OCI-LY3 (cell line): Measurements from ENCODE around the gene SNRNP40.
A peak's percentile ranks its signal among the peaks of the same experiment; 100 is the strongest.

Experiments used
- H2AFZ ChIP-seq: fragments of 200-600, 300-600 bp; shearing (Covaris generic); 2 replicates; pipeline ENCODE4 v1.6.0; 2014; ENCODE audit warnings: antibody characterized with exemption, low read depth, low read length
- H3K27ac ChIP-seq: fragments of 200-600, 300-600 bp; sonication (generic); 2 replicates; pipeline ENCODE4 v1.5.1; 2014; ENCODE audit warnings: mild to moderate bottlenecking, low read length, moderate library complexity, mixed read lengths
- H3K27me3 ChIP-seq: fragments of 200-600, 300-600 bp; sonication (generic); 2 replicates; pipeline ENCODE4 v1.6.1; 2014; ENCODE audit warnings: low read depth, low read length, mixed read lengths
- H3K36me3 ChIP-seq: fragments of 200-600, 300-600 bp; sonication (generic); replicated peaks from 2 replicates; pipeline ENCODE3; 2014; ENCODE audit warnings: low read depth, low read length, mixed read lengths
- H3K4me1 ChIP-seq: fragments of 300-600, 200-600 bp; sonication (generic); 2 replicates; pipeline ENCODE4 v1.6.1; 2014; ENCODE audit warnings: low read length, mixed read lengths
- H3K4me2 ChIP-seq: fragments of 200-600, 300-600 bp; sonication (generic); 2 replicates; pipeline ENCODE4 v1.6.1; 2014; ENCODE audit warnings: low read length, mixed read lengths
- H3K4me3 ChIP-seq: fragments of 300-600, 200-600 bp; sonication (generic); 2 replicates; pipeline ENCODE4 v1.5.1; 2014; ENCODE audit warnings: antibody characterized with exemption, mild to moderate bottlenecking, low read length, moderate library complexity
- H3K79me2 ChIP-seq: fragments of 300-600, 200-600 bp; shearing (Covaris generic); 2 replicates; pipeline ENCODE4 v1.6.1; 2014; ENCODE audit warnings: mild to moderate bottlenecking, low read length, mixed read lengths
- H3K9ac ChIP-seq: fragments of 300-600, 200-600 bp; shearing (Covaris generic); 2 replicates; pipeline ENCODE4 v1.6.0; 2014; ENCODE audit warnings: mild to moderate bottlenecking, low read length, moderate library complexity
- H3K9me3 ChIP-seq: fragments of 200-600, 300-600 bp; shearing (Covaris generic); 2 replicates; pipeline ENCODE4 v1.6.1; 2014; ENCODE audit warnings: low read length, mixed read lengths; ENCODE audit not compliant: insufficient read depth
- H4K20me1 ChIP-seq: fragments of 200-600, 300-600 bp; sonication (generic); 2 replicates; pipeline ENCODE4 v1.6.1; 2016; ENCODE audit warnings: low read length, mixed read lengths; ENCODE audit not compliant: insufficient read depth
- EZH2phosphoT487 ChIP-seq: fragments of 200-600 bp; shearing (Covaris generic); IDR thresholded peaks from 2 replicates; pipeline ENCODE4 v1.6.1; 2018; ENCODE audit warnings: antibody characterized with exemption, mixed run types, low read depth
- TF ChIP-seq, protein P1 (sequence below): fragments of 200-600, 300-600 bp; sonication (generic); IDR thresholded peaks from 2 replicates; pipeline ENCODE4 v1.5.1; 2014; ENCODE audit warnings: antibody characterized with exemption, low read length, low read depth

The SNRNP40 gene

GRCh38 chr1:31238612-31238985, 58.0 kb downstream of the SNRNP40 start:
- no peaks in the 10 kb centered on the region for H3K4me1 ChIP-seq
- no peak overlapping the region for H3K9ac ChIP-seq
- H2AFZ ChIP-seq = no peak overlapping the region
- no peaks in the 10 kb centered on the region for H3K79me2 ChIP-seq
- no peak overlapping the region for H3K4me3 ChIP-seq
- no peaks in the 10 kb centered on the region for H4K20me1 ChIP-seq
- 0 out of 2 replicates have a peak overlapping the region, but pooled peaks have one; percentile 14 for H3K4me2 ChIP-seq
- H3K27me3 ChIP-seq = peaks cover 25% of the 10 kb centered on the region
- TF ChIP-seq, protein P1, sequence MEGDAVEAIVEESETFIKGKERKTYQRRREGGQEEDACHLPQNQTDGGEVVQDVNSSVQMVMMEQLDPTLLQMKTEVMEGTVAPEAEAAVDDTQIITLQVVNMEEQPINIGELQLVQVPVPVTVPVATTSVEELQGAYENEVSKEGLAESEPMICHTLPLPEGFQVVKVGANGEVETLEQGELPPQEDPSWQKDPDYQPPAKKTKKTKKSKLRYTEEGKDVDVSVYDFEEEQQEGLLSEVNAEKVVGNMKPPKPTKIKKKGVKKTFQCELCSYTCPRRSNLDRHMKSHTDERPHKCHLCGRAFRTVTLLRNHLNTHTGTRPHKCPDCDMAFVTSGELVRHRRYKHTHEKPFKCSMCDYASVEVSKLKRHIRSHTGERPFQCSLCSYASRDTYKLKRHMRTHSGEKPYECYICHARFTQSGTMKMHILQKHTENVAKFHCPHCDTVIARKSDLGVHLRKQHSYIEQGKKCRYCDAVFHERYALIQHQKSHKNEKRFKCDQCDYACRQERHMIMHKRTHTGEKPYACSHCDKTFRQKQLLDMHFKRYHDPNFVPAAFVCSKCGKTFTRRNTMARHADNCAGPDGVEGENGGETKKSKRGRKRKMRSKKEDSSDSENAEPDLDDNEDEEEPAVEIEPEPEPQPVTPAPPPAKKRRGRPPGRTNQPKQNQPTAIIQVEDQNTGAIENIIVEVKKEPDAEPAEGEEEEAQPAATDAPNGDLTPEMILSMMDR = no peak
- no peak for TF ChIP-seq EZH2phosphoT487
- H3K27ac ChIP-seq = no peak overlapping the region
- H3K36me3 ChIP-seq = no peaks in the 10 kb centered on the region
- no peaks in the 10 kb centered on the region for H3K9me3 ChIP-seq

- Histone ChIP-seq H3K4me2 (no peak overlapping the region), H3K9ac (no peak overlapping the region), H3K4me1 (no peaks in the 10 kb centered on the region), H2AFZ (no peak overlapping the region), H3K79me2 (no peaks in the 10 kb centered on the region), H4K20me1 (no peaks in the 10 kb centered on the region), H3K4me3 (no peak overlapping the region), H3K9me3 (no peaks in the 10 kb centered on the region), H3K27me3 (peaks cover 15% of the 10 kb centered on the region), H3K27ac (no peak overlapping the region), H3K36me3 (no peaks in the 10 kb centered on the region)
- TF ChIP-seq, protein P1 = no peak
- TF ChIP-seq EZH2phosphoT487 = no peak
Observed at GRCh38 chr1:31234870-31235269, 61.7 kb downstream of the SNRNP40 start.

- H2AFZ ChIP-seq = no peak overlapping the region
- no peaks in the 10 kb centered on the region for H3K4me1 ChIP-seq
- H3K36me3 ChIP-seq = no peaks in the 10 kb centered on the region
- H3K9me3 ChIP-seq = no peaks in the 10 kb centered on the region
- no peaks in the 10 kb centered on the region for H4K20me1 ChIP-seq
- no peak overlapping the region for H3K4me3 ChIP-seq
- no peak overlapping the region for H3K4me2 ChIP-seq
- no peak overlapping the region for H3K9ac ChIP-seq
- peaks cover 15% of the 10 kb centered on the region for H3K27me3 ChIP-seq
- TF ChIP-seq, protein P1 = no peak
- TF ChIP-seq EZH2phosphoT487 = no peak
- no peak overlapping the region for H3K27ac ChIP-seq
- no peaks in the 10 kb centered on the region for H3K79me2 ChIP-seq
Observed at GRCh38 chr1:31234123-31234708, 62.4 kb downstream of the SNRNP40 start.

DNA sequence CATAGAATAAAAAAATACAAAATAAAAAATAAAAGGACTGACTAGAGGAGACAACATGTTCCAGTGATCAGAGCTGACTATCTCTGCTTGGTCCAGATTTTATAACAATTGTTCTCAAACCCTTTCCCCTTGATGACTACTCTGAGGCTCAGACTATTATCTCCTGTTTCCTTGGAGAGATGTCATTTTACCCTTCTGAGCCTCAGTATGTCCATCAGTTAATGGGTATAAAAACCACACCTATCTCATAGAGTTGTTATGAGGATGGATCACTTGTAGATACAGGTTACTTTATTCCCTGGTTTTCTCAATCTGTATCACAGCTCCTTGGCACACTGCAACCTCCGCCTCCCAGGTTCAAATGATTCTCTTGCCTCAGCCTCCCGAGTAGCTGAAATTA, 63.9 kb downstream of the SNRNP40 start:
- H3K9me3 ChIP-seq = no peaks in the 10 kb centered on the region
- no peaks in the 10 kb centered on the region for H3K4me1 ChIP-seq
- H3K4me2 ChIP-seq = no peak overlapping the region
- no peak overlapping the region for H2AFZ ChIP-seq
- no peak overlapping the region for H3K4me3 ChIP-seq
- H3K27me3 ChIP-seq = peaks cover 5% of the 10 kb centered on the region; the same call in 1 of the 2 replicates
- no peaks in the 10 kb centered on the region for H3K36me3 ChIP-seq
- TF ChIP-seq, protein P1 = no peak
- TF ChIP-seq EZH2phosphoT487 = no peak
- no peak overlapping the region for H3K27ac ChIP-seq
- no peak overlapping the region for H3K9ac ChIP-seq
- H3K79me2 ChIP-seq = no peaks in the 10 kb centered on the region
- H4K20me1 ChIP-seq = no peaks in the 10 kb centered on the region
